HEK293 (cell line): ENCODE results near the gene BBS10.

Experiments used
- CTCF ChIA-PET: fragments of 350-600 bp; formaldehyde crosslinking; extraction: SDS; loops from one replicate; lab custom pipeline; 2021; ENCODE audit warnings: antibody characterized with exemption; lab: Yijun Ruan, JAX
- POLR2A ChIA-PET: fragments of 300-600 bp; formaldehyde crosslinking; extraction: SDS; loops from one replicate; lab custom pipeline; 2020; ENCODE audit warnings: antibody characterized with exemption, inconsistent platforms; lab: Yijun Ruan, JAX
- H3K27ac ChIP-seq: fragments of 200-500 bp; sonication (Bioruptor generic); 2 replicates; pipeline ENCODE4 v1.5.1; 2014; ENCODE audit warnings: low read depth, low read length, control low read depth, inconsistent platforms; ENCODE audit errors: extremely low read depth
- H3K36me3 ChIP-seq, 2 experiments: fragments of 200-500 bp in 1 of 2; sonication (Bioruptor generic) in 1 of 2; 1 replicate in 1 of 2; 2 replicates in 1 of 2; pipeline ENCODE4 v1.5.1; 2014 to 2017; ENCODE audit warnings: inconsistent platforms in 2 of 2, low read length in 2 of 2; ENCODE audit not compliant: control insufficient read depth in 2 of 2, insufficient read depth in 1 of 2
- H3K4me1 ChIP-seq: fragments of 200-500 bp; sonication (Bioruptor generic); 2 replicates; pipeline ENCODE4 v1.5.1; 2014; ENCODE audit warnings: mild to moderate bottlenecking, low read length, inconsistent platforms; ENCODE audit not compliant: control insufficient read depth, insufficient read depth
- H3K4me3 ChIP-seq: 2 replicates; pipeline ENCODE4 v1.5.1; 2011; ENCODE audit warnings: low read depth, mild to moderate bottlenecking, control low read depth, low read length, moderate library complexity
- H3K9me3 ChIP-seq: fragments of 200-500 bp; sonication (Bioruptor generic); 2 replicates; pipeline ENCODE4 v1.5.1; 2014; ENCODE audit warnings: low read depth, low read length, inconsistent platforms; ENCODE audit not compliant: control insufficient read depth, insufficient read depth
- BCL6B ChIP-seq: fragments of 450-650 bp; formaldehyde crosslinking; IDR thresholded peaks from 2 replicates; pipeline ENCODE4 v1.5.1; 2017; ENCODE audit warnings: missing biosample characterization, missing genetic modification characterization
- IKZF3 ChIP-seq: fragments of 450-650 bp; IDR thresholded peaks from 2 replicates; pipeline ENCODE4 v1.5.0; 2018; ENCODE audit warnings: missing biosample characterization, mild to moderate bottlenecking, missing genetic modification characterization, moderate library complexity
- KLF17 ChIP-seq: fragments of 450-650 bp; formaldehyde crosslinking; IDR thresholded peaks from 2 replicates; pipeline ENCODE4 v1.5.1; 2016; ENCODE audit warnings: missing biosample characterization, missing genetic modification characterization
- KLF7 ChIP-seq: fragments of 450-650 bp; formaldehyde crosslinking; IDR thresholded peaks from 2 replicates; pipeline ENCODE4 v1.5.1; 2016; ENCODE audit warnings: missing biosample characterization, missing genetic modification characterization, borderline replicate concordance
- SCRT1 ChIP-seq: fragments of 450-650 bp; formaldehyde crosslinking; IDR thresholded peaks from 2 replicates; pipeline ENCODE4 v1.5.1; 2016; ENCODE audit warnings: missing biosample characterization, missing genetic modification characterization, borderline replicate concordance
- SCRT2 ChIP-seq: fragments of 450-650 bp; formaldehyde crosslinking; IDR thresholded peaks from 2 replicates; pipeline ENCODE4 v1.5.1; 2016; ENCODE audit warnings: missing biosample characterization, missing genetic modification characterization
- SP2 ChIP-seq: fragments of 450-650 bp; formaldehyde crosslinking; IDR thresholded peaks from 2 replicates; pipeline ENCODE4 v1.5.1; 2016; ENCODE audit warnings: missing biosample characterization, missing genetic modification characterization
- ZBTB6 ChIP-seq: fragments of 450-650 bp; formaldehyde crosslinking; IDR thresholded peaks from 2 replicates; pipeline ENCODE4 v1.5.1; 2017; ENCODE audit warnings: missing biosample characterization, missing genetic modification characterization
- ZBTB8A ChIP-seq: fragments of 450-650 bp; formaldehyde crosslinking; IDR thresholded peaks from 2 replicates; pipeline ENCODE4 v1.5.1; 2016; ENCODE audit warnings: missing biosample characterization, missing genetic modification characterization
- ZNF132 ChIP-seq: fragments of 450-650 bp; formaldehyde crosslinking; IDR thresholded peaks from 2 replicates; pipeline ENCODE4 v1.5.1; 2017; ENCODE audit warnings: missing biosample characterization, missing genetic modification characterization, borderline replicate concordance
- ZNF221 ChIP-seq: fragments of 450-650 bp; formaldehyde crosslinking; IDR thresholded peaks from 2 replicates; pipeline ENCODE4 v1.5.1; 2017; ENCODE audit warnings: missing biosample characterization, missing genetic modification characterization, borderline replicate concordance
- ZNF274 ChIP-seq, 2 experiments: fragments of 200-500 bp in 1 of 2; fragments of 450-650 bp in 1 of 2; sonication (Bioruptor generic) in 1 of 2; formaldehyde crosslinking in 1 of 2; IDR thresholded peaks; 2 replicates each; pipeline versions ENCODE4 v1.5.1 to v1.6.1; 2014 to 2016; ENCODE audit warnings: borderline replicate concordance in 1 of 2, inconsistent platforms in 1 of 2, low read length in 1 of 2, missing biosample characterization in 1 of 2, missing genetic modification characterization in 1 of 2
- ZNF311 ChIP-seq: fragments of 450-650 bp; formaldehyde crosslinking; IDR thresholded peaks from 2 replicates; pipeline ENCODE4 v1.5.1; 2017; ENCODE audit warnings: missing biosample characterization, missing genetic modification characterization, borderline replicate concordance
- ZNF366 ChIP-seq: fragments of 450-650 bp; formaldehyde crosslinking; conservative IDR thresholded peaks from 2 replicates; pipeline ENCODE4 v1.5.1; 2016; ENCODE audit warnings: missing biosample characterization, missing genetic modification characterization
- ZNF37A ChIP-seq: fragments of 450-650 bp; IDR thresholded peaks from 2 replicates; pipeline ENCODE4 v1.5.1; 2018; ENCODE audit warnings: missing biosample characterization, missing genetic modification characterization
- ZNF449 ChIP-seq: fragments of 450-650 bp; formaldehyde crosslinking; IDR thresholded peaks from 2 replicates; pipeline ENCODE4 v1.5.1; 2017; ENCODE audit warnings: missing biosample characterization, mild to moderate bottlenecking, missing genetic modification characterization, moderate library complexity
- ZNF529 ChIP-seq: fragments of 450-650 bp; formaldehyde crosslinking; IDR thresholded peaks from 2 replicates; pipeline ENCODE4 v1.5.1; 2017; ENCODE audit warnings: missing genetic modification characterization, missing biosample characterization; ENCODE audit not compliant: insufficient replicate concordance
- ZNF621 ChIP-seq: fragments of 450-650 bp; formaldehyde crosslinking; IDR thresholded peaks from 2 replicates; pipeline ENCODE4 v1.5.1; 2017; ENCODE audit warnings: missing biosample characterization, missing genetic modification characterization
- ZNF776 ChIP-seq: fragments of 450-650 bp; formaldehyde crosslinking; IDR thresholded peaks from 2 replicates; pipeline ENCODE4 v1.5.0; 2017; ENCODE audit warnings: missing biosample characterization, missing genetic modification characterization, borderline replicate concordance
- ZNF830 ChIP-seq: fragments of 450-650 bp; IDR thresholded peaks from 2 replicates; pipeline ENCODE4 v1.5.0; 2018; ENCODE audit warnings: missing biosample characterization, missing genetic modification characterization, low read depth, mild to moderate bottlenecking, moderate library complexity
- TF ChIP-seq, protein P1 (sequence below): fragments of 450-650 bp; formaldehyde crosslinking; IDR thresholded peaks from 2 replicates; pipeline ENCODE4 v1.5.1; 2016; ENCODE audit warnings: missing biosample characterization, missing genetic modification characterization

BBS10 gene

DNA sequence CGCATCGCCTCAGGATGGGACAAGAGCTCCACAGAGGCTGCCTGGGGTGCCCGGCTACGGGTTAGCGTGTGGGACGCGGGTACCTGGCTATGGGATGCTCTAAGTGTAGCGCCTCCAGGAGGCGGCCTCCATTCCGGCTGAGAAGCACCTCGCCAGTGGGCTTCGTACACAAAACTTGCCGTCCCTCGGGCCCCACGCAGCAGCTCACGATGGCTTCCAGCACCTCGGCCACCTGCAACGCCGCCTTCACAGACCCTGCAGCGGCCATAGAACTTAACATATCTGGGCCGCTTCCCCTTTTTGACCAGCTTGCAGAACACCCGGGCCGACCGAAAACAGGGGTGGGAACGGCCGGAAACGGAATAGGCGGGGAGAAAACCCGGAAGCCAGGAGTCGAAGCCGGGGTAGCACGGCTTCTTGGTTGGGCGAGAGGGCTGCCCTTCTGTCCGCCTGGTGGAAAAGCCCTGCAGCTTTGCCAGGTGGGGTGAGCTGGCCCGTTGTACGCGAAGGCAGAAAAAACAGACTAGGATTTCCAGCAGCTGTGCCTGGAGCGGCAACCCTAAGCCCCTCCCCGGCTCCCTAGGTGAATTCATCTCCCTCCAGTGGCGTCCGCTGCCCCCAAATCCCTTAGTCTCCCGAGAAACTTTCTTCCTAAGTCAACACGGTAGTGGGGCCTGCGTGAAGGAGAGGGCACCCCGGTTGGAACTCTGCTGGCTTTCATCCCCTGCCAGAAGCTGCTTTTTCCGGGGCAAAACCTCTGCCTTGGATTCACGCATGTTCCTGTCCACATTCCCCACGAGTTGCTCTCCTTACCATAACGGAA is at the start of gene BBS10 (continued):
- TF ChIP-seq SP2 (tag by site-specific recombination) = peak; percentile 85
- TF ChIP-seq, protein P1, sequence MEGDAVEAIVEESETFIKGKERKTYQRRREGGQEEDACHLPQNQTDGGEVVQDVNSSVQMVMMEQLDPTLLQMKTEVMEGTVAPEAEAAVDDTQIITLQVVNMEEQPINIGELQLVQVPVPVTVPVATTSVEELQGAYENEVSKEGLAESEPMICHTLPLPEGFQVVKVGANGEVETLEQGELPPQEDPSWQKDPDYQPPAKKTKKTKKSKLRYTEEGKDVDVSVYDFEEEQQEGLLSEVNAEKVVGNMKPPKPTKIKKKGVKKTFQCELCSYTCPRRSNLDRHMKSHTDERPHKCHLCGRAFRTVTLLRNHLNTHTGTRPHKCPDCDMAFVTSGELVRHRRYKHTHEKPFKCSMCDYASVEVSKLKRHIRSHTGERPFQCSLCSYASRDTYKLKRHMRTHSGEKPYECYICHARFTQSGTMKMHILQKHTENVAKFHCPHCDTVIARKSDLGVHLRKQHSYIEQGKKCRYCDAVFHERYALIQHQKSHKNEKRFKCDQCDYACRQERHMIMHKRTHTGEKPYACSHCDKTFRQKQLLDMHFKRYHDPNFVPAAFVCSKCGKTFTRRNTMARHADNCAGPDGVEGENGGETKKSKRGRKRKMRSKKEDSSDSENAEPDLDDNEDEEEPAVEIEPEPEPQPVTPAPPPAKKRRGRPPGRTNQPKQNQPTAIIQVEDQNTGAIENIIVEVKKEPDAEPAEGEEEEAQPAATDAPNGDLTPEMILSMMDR (tag by site-specific recombination) = peak; percentile 75
- TF ChIP-seq ZNF449 (tag by site-specific recombination) = peak; percentile 75; the same call in 1 of the 2 replicates
- no peak for TF ChIP-seq ZNF132 (tag by site-specific recombination)
- TF ChIP-seq ZNF529 (tag by site-specific recombination) = no peak
- no peak for TF ChIP-seq ZNF776 (tag by site-specific recombination)
- no peak for TF ChIP-seq ZNF366 (tag by site-specific recombination)
- TF ChIP-seq KLF17 = 0 out of 2 replicates have a peak, but pooled peaks have one; percentile 13
- no peak for TF ChIP-seq BCL6B (tag by site-specific recombination)
- TF ChIP-seq, all 188 proteins: peak for 45

DNA sequence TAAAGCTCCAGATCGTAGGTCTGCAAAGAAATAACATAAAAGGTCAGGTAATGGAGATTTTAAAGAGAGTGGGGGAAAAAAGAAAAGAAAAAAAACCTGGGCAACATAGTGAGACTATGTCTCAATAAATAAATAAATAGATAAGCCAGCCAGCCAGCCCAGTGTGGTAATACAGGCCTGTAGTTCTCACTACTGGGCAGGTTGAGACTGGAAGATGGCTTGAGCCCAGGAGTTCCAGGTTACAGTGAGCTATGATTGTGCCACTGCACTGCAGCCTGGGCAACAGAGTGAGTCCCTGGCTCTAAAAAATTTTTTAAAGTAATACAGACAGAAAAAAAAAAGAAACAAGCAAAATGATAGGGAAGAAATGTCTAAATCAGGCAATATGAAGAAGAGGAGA is 43.2 kb upstream of the BBS10 start:
- TF ChIP-seq ZNF221 (tag by site-specific recombination) = no peak
- TF ChIP-seq ZBTB8A (tag by site-specific recombination) = no peak
- TF ChIP-seq, all 188 proteins: peak for 0
- H3K36me3 ChIP-seq = peaks cover 3 to 25% of the 10 kb centered on the region in 2 experiments
- peaks cover 8% of the 10 kb centered on the region for H3K4me1 ChIP-seq
- ChIA-PET POLR2A (no interaction called here), CTCF (interaction anchor here (0.7 kb wide), 1 partner anchor 1362 kb away, joined by 3 read pairs; no protein-coding TSS in a partner anchor)
- H3K27ac ChIP-seq = no peak overlapping the region
- no peaks in the 10 kb centered on the region for H3K9me3 ChIP-seq
- no peak overlapping the region for H3K4me3 ChIP-seq

DNA sequence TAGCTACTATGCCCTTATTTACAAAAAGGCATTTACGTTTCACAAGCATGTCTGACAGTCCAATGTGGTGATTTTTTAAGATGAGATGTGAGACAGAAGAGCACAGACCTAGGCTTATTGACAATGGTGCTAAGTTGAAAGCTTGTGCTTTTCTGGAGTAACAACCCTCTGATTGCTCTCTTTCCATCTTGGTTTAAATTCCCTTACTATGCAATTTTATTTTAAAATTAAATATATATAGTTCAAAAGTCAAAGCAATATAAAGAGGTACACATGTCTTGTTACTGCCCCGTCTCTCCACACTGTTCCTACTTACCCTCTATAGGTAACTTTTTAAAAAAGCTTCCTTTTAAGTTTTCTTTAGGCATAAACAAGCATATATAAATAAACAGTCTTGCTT is 39.4 kb upstream of the BBS10 start:
- Histone ChIP-seq H3K4me1 (peaks cover 8% of the 10 kb centered on the region), H3K4me3 (no peak overlapping the region), H3K36me3 (peaks cover 3 to 34% of the 10 kb centered on the region in 2 experiments; a peak in 2 of 3 replicates), H3K9me3 (no peaks in the 10 kb centered on the region), H3K27ac (no peak overlapping the region)
- ChIA-PET CTCF (interaction anchor here (0.6 to 1.1 kb wide), 2 partner anchors 69 to 623 kb away, joined by 4 to 6 read pairs; no protein-coding TSS in a partner anchor), POLR2A (no interaction called here)
- TF ChIP-seq SCRT1 = no peak
- no peak for TF ChIP-seq ZNF274 (IDR thresholded peaks at IDR 0.05; ENCODE audit: low read length)
- TF ChIP-seq ZNF274 (tag by site-specific recombination; IDR thresholded peaks at IDR 0.05; ENCODE audit: borderline replicate concordance) = no peak
- TF ChIP-seq IKZF3 (tag by site-specific recombination) = no peak
- no peak for TF ChIP-seq ZNF621 (tag by site-specific recombination)
- TF ChIP-seq ZNF830 (tag by site-specific recombination) = no peak
- no peak for TF ChIP-seq ZBTB6 (tag by site-specific recombination)
- TF ChIP-seq SCRT2 (tag by site-specific recombination) = no peak
- TF ChIP-seq, protein P1 (tag by site-specific recombination) = no peak
- no peak for TF ChIP-seq ZNF311 (tag by site-specific recombination)
- TF ChIP-seq ZNF37A = no peak
- TF ChIP-seq KLF7 (tag by site-specific recombination) = no peak
